OCI-LY7 (cell line): Measurements from ENCODE around the gene APH1B. TPM values are rescaled to one million over a fixed set of nuclear protein-coding genes. Genes with fewer than 3 reads are reported as not detected.

Experiments used
- Bru-seq: library from RNA; stranded (reverse); fragments of 400-500 nt; gene quantifications from one replicate; lab custom pipeline; 2021; lab: Mats Ljungman, UMichigan
- BruChase-seq, 2 experiments: library from RNA; stranded (reverse); fragments of 400-500 nt; gene quantifications; one replicate each; lab custom pipeline; 2021; lab: Mats Ljungman, UMichigan
- BruUV-seq: library from RNA; stranded (reverse); fragments of 400-500 nt; replicated peaks from 2 replicates; lab custom pipeline; 2021; lab: Mats Ljungman, UMichigan
- CTCF ChIA-PET: fragments of 300-600 bp; sonication (Branson Sonifier 250); formaldehyde crosslinking; loops from one replicate; lab custom pipeline; 2022; ENCODE audit warnings: antibody characterized with exemption; ENCODE audit not compliant: unreplicated experiment; lab: Charles Lee
- POLR2A ChIA-PET: fragments of 300-600 bp; sonication (Branson Sonifier 250); formaldehyde crosslinking; loops from one replicate; lab custom pipeline; 2022; ENCODE audit warnings: antibody characterized with exemption; lab: Charles Lee
- DNase-seq: peaks from one replicate; pipeline ENCODE4 v3.0.0-alpha.2; 2015; ENCODE audit warnings: low spot score
- H2AFZ ChIP-seq: fragments of 200-600 bp; sonication (generic), shearing (Covaris generic); 2 replicates; pipeline ENCODE4 v1.6.1; 2014; ENCODE audit warnings: mild to moderate bottlenecking, antibody characterized with exemption, low read length, moderate library complexity
- H3K27ac ChIP-seq: fragments of 200-600 bp; sonication (generic); 2 replicates; pipeline ENCODE4 v1.5.1; 2014; ENCODE audit warnings: mixed run types, low read depth, mild to moderate bottlenecking, moderate library complexity, low read length, inconsistent platforms; ENCODE audit not compliant: poor library complexity, severe bottlenecking
- H3K36me3 ChIP-seq: fragments of 200-600 bp; sonication (generic); 2 replicates; pipeline ENCODE4 v1.6.1; 2014; ENCODE audit warnings: mild to moderate bottlenecking, antibody characterized with exemption, low read length, moderate library complexity, mixed read lengths; ENCODE audit not compliant: insufficient read depth
- H3K4me1 ChIP-seq: fragments of 200-600 bp; sonication (generic); 2 replicates; pipeline ENCODE4 v1.5.1; 2014; ENCODE audit warnings: mild to moderate bottlenecking, low read length; ENCODE audit not compliant: insufficient read depth, poor library complexity, severe bottlenecking
- H3K4me2 ChIP-seq: fragments of 200-600 bp; sonication (generic); 2 replicates; pipeline ENCODE4 v1.6.1; 2014; ENCODE audit warnings: mild to moderate bottlenecking, low read length
- H3K4me3 ChIP-seq: fragments of 200-600 bp; sonication (generic); 2 replicates; pipeline ENCODE4 v1.5.1; 2014; ENCODE audit warnings: mild to moderate bottlenecking, low read depth, low read length; ENCODE audit not compliant: poor library complexity, severe bottlenecking
- H3K79me2 ChIP-seq: fragments of 200-600 bp; sonication (generic); 2 replicates; pipeline ENCODE4 v1.6.1; 2016; ENCODE audit warnings: low read depth, mild to moderate bottlenecking, low read length, moderate library complexity, mixed read lengths; ENCODE audit not compliant: insufficient read depth
- H3K9me2 ChIP-seq: fragments of 200-600 bp; sonication (generic); 2 replicates; pipeline ENCODE4 v1.6.1; 2016; ENCODE audit warnings: mild to moderate bottlenecking, low read length, mixed read lengths; ENCODE audit not compliant: insufficient read depth
- H3K9me3 ChIP-seq: fragments of 200-600 bp; sonication (generic); 2 replicates; pipeline ENCODE4 v1.6.1; 2014; ENCODE audit warnings: mild to moderate bottlenecking, mixed run types, low read length, mixed read lengths
- H4K20me1 ChIP-seq: fragments of 200-600 bp; sonication (generic); 2 replicates; pipeline ENCODE4 v1.6.1; 2014; ENCODE audit warnings: mild to moderate bottlenecking, antibody characterized with exemption, low read length, moderate library complexity, mixed read lengths; ENCODE audit not compliant: insufficient read depth
- CTCF ChIP-seq: fragments of 200-600 bp; sonication (generic); conservative IDR thresholded peaks from 2 replicates; pipeline ENCODE4 v1.5.1; 2014; ENCODE audit warnings: mild to moderate bottlenecking, antibody characterized with exemption, low read length, moderate library complexity, mixed read lengths
- EZH2phosphoT487 ChIP-seq: fragments of 200-600 bp; sonication (generic); IDR thresholded peaks from 2 replicates; pipeline ENCODE4 v1.6.1; 2018; ENCODE audit warnings: low read depth, borderline replicate concordance, mild to moderate bottlenecking, mixed run types, antibody characterized with exemption, low read length, moderate library complexity, mixed read lengths
- intact Hi-C: fragments of 100-400 bp; cut with micrococcal nuclease; formaldehyde crosslinking; loops from one replicate; pipeline ENCODE4 v1.10.0; 2022; ENCODE audit not compliant: unreplicated experiment
- long read RNA-seq: library from polyadenylated mRNA; stranded (forward); transcript quantifications from one replicate; pipeline ENCODE4 v2.0.0, GENCODE V29; 2022
- total RNA-seq, 2 experiments: library from RNA; depleted of rRNA in 1 of 2; stranded (reverse); fragments of >200 nt in 1 of 2; shearing (Covaris generic) in 1 of 2; gene quantifications; 2 replicates each; pipeline ENCODE4 v1.2.3, GENCODE V29; 2014 to 2022

APH1B gene
- 6.1 and 8.3 TPM in 2 replicates for total RNA-seq (2014; rRNA removed; shearing (Covaris generic))
- 24.1 and 25.5 TPM in 2 replicates for total RNA-seq (2022)
- percentile 67 among the genes with signal in this experiment for Bru-seq, nascent RNA
- percentile 66 among the genes with signal in this experiment for BruChase-seq, experiment 1, labeled RNA remaining after a 6-hour chase
- BruChase-seq, experiment 2, labeled RNA remaining after a 2-hour chase: percentile 76 among the genes with signal in this experiment
- long read RNA-seq, full-length matches to known transcripts: 5 of 9 reads
- long read RNA-seq, partial matches to known transcripts: 1 of 9 reads
- long read RNA-seq, other reads (novel, unspliced or antisense): 3 of 9 reads

DNA sequence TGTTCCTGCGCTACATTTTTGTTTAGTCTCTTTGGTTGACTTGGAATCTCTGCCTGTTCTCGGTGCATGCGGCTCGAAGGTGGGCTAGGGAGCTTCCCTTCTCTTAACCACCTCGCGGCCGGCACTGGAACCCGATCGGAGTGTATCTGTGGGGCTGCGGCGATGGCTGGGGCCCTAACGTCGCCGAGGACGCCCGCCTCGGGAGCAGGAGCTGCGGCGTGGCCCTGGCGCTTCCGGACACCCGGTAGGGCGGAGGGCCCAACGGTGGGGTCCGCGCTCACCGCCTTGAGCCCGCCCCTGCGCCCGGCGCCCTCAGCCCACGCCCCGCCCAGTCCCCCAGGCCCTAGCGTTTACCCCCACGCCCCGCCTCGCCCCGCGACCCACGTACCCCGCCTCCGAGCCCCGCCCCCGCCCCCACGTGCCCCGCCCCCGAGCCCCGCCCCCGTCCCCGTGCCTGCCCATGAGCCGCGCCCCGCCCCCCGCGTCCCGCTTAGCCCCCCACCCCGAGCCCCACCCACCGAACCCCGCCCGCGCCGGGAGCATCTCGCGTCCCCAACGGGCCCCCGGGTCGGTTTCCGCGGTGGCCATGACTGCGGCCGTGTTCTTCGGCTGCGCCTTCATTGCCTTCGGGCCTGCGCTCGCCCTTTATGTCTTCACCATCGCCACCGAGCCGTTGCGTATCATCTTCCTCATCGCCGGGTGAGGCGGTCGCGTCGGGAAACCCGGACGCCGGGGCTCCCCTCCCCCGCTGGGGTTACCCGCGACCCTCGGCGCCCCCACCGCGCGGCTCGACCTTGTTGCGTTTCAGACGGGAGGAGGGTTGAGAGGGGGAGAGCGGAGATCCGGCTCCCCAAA is at the start of gene APH1B:
Gene APH1B (plus strand): TSS at position 568 of the 855 bp plus-strand sequence. CDS start 19 bp downstream, at position 587.
- Histone ChIP-seq H3K4me2 (peak within 1 kb of the TSS; percentile 82), H3K36me3 (peaks cover 6% of the 10 kb centered on the region; the same call in 1 of the 2 replicates), H3K4me3 (peak within 1 kb of the TSS; percentile 81), H4K20me1 (no peaks in the 10 kb centered on the region), H3K27ac (peak within 1 kb of the TSS; percentile 4), H3K9me2 (no peaks in the 10 kb centered on the region), H3K4me1 (peaks cover 12% of the 10 kb centered on the region), H2AFZ (peak within 1 kb of the TSS; percentile 93), H3K9me3 (no peaks in the 10 kb centered on the region), H3K79me2 (no peaks in the 10 kb centered on the region)
- ChIA-PET POLR2A (interaction anchor here (0.7 to 2.4 kb wide), 6 partner anchors 11 to 120 kb away, joined by 3 to 11 read pairs (median 6); partner anchors contain the start of gene RPS27L), CTCF (interaction anchor here (1.4 kb wide), 1 partner anchor 12 kb away, joined by 4 read pairs; no protein-coding TSS in a partner anchor)
- intact Hi-C loops: loop anchor here (2.0 to 5.0 kb wide), 4 partner anchors 86 to 230 kb away; partner anchors contain the start of genes LACTB and RPS27L
- peak; percentile 85 for DNase-seq
- no peak for TF ChIP-seq CTCF
- TF ChIP-seq EZH2phosphoT487: no peak
- BruUV-seq: no TSS peak

- no peaks in the 10 kb centered on the region for H3K9me3 ChIP-seq
- no peaks in the 10 kb centered on the region for H4K20me1 ChIP-seq
- no peak for TF ChIP-seq EZH2phosphoT487
- no peak for TF ChIP-seq CTCF
- no peaks in the 10 kb centered on the region for H3K9me2 ChIP-seq
- peaks cover 6% of the 10 kb centered on the region; the same call in 1 of the 2 replicates for H3K36me3 ChIP-seq
- no peak overlapping the region for H3K4me3 ChIP-seq
- intact Hi-C loops: no loop called here
- H2AFZ ChIP-seq: no peak overlapping the region
- ChIA-PET CTCF (no interaction called here), POLR2A (interaction anchor here (0.6 kb wide), 1 partner anchor 33 kb away, joined by 3 read pairs; no protein-coding TSS in a partner anchor)
- BruUV-seq: no TSS peak
- DNase-seq: no peak
- H3K4me2 ChIP-seq: no peak overlapping the region
- no peaks in the 10 kb centered on the region; the same call in 1 of the 2 replicates for H3K79me2 ChIP-seq
- peaks cover 13% of the 10 kb centered on the region for H3K4me1 ChIP-seq
- no peak overlapping the region for H3K27ac ChIP-seq
Observed at GRCh38 chr15:63227689-63228088, 49.7 kb upstream of the APH1B start.
